ENCODE measurements around the gene CACNA1H.
"Not testable (repeated sequence)": the region's sequence is repeated elsewhere in the genome, so short reads cannot be mapped to it uniquely, and the experiment has no call there.

Gene CACNA1H

GRCh38 chr16:1265090-1265630, 112.3 kb downstream of the CACNA1H start:
- no peak for DNase-seq (ENCODE audit: low read depth in 2 of 2)

GRCh38 chr16:1265826-1266225, 112.9 kb downstream of the CACNA1H start:
- DNase-seq (ENCODE audit: low read depth in 2 of 2), result no peak

GRCh38 chr16:1269418-1269817, 116.5 kb downstream of the CACNA1H start:
- not testable (repeated sequence) for DNase-seq (ENCODE audit: low read depth in 2 of 2)

GRCh38 chr16:1271380-1271723, 118.4 kb downstream of the CACNA1H start:
- DNase-seq (ENCODE audit: low read depth in 2 of 2), result no peak

All from stimulated activated CD8-positive, alpha-beta memory T cell treated with anti-CD3 and anti-CD28 coated beads, Interleukin-7, amount 100 ng/mL, for 4 hours (primary cell).